DMS 273 (cell line): ENCODE results near the gene SLC25A34.

Experiments used
- DNase-seq: peaks from one replicate; lab custom pipeline; 2025; ENCODE audit not compliant: unreplicated experiment; lab: John Stamatoyannopoulos, UW

SLC25A34 gene

GRCh38 chr1:15732686-15733081, 3.4 kb upstream of the SLC25A34 start:
- no peak for DNase-seq

- DNase-seq, result peak; percentile 30
Observed at GRCh38 chr1:15733218-15733725, 2.8 kb upstream of the SLC25A34 start.

GRCh38 chr1:15733726-15734226, 2.3 kb upstream of the SLC25A34 start:
- no peak for DNase-seq

- no peak for DNase-seq
Observed at GRCh38 chr1:15734296-15734695, 1.8 kb upstream of the SLC25A34 start.

DNA sequence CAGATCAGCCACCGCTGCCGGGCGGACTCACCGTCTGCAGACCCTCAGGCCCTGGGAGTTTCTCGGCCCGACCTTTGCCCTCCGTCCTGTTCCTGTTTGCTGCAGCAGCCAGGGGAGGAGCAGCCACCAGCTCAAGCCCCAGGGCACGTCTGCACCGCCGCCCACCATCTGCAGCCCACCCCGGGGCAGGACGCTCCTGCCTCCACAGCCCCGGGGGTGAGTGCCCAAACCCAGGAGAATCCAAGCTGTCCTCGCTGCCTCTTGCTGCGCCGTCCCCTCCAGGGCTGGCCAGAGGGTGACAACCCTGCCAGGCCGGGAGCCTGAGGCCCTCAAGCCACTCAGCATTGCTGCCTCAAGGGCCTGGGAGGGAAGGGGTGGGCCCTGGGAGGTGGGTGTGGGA, 1.2 kb upstream of the SLC25A34 start:
- DNase-seq, result no peak

DNA sequence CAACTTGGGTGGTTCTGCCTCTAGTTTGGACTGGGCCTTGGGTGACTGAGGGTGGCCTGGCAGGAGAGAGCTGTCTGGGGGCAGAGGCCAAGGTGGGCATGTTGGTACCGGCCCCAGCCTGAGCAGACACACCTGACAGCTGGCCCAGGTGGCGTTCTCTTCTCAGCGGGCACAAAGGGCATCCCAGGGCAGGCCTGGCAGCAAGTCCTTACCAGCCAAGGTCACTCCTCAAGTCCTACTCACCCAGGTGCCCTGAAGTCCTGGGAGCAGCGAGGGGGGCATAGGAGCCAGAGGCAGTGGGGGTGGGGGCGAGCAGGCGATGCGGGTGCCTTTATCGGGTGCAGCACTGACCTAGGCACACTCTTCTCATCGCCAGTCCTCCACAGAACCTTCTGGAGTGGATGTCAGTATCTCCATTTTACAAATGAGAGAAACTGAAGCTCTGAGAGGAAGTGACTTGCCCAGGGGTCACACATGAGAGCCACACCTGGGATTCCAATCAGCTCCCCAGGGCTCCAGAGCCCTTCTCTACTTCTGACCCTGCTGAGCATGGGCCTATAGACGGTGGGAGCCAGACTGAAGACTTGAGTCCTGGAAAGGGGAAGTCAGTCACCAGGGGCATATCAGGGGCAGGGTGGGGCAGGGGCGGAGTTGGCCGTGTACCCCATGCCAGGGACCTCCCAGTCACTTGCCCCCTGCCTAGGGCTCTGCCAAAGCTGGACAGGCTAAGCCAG, 587 bp upstream of the SLC25A34 start:
- no peak for DNase-seq

- no peak for DNase-seq
Observed at GRCh38 chr1:15736892-15737261, 819 bp downstream of the SLC25A34 start.

GRCh38 chr1:15737324-15738319, 1.6 kb downstream of the SLC25A34 start:
- DNase-seq, result no peak

- DNase-seq, result no peak
Observed at GRCh38 chr1:15738416-15739113, 2.5 kb downstream of the SLC25A34 start.

DNA sequence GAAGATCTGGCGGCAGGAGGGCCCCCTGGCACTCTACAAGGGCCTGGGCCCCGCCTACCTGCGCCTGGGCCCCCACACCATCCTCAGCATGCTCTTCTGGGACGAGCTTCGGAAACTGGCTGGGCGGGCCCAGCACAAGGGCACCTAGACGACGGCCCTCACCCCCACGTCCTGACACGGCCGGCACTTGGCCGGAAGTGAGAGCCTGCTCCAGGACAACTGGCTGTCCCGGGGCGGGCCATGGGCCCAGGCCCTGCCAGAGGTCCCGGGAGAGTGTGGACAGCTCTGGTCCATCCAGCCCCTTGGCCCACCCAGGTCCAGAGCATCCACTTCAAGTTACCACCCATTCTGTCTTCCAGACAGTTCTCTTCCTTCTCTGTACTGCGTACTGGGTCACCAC, 3.2 kb downstream of the SLC25A34 start:
- no peak for DNase-seq

- DNase-seq, result no peak
Observed at GRCh38 chr1:15739745-15740144, 3.7 kb downstream of the SLC25A34 start.

- peak; percentile 91 for DNase-seq
Observed at GRCh38 chr1:15740924-15741850, 5.1 kb downstream of the SLC25A34 start.

GRCh38 chr1:15742339-15742801, 6.3 kb downstream of the SLC25A34 start, which contains the start of gene TMEM82:
TMEM82 (plus strand) TSS chr1:15742499; CDS start chr1:15742560, 61 bp downstream.
- DNase-seq, result no peak

GRCh38 chr1:15744122-15744679, 8.1 kb downstream of the SLC25A34 start:
- no peak for DNase-seq

DNA sequence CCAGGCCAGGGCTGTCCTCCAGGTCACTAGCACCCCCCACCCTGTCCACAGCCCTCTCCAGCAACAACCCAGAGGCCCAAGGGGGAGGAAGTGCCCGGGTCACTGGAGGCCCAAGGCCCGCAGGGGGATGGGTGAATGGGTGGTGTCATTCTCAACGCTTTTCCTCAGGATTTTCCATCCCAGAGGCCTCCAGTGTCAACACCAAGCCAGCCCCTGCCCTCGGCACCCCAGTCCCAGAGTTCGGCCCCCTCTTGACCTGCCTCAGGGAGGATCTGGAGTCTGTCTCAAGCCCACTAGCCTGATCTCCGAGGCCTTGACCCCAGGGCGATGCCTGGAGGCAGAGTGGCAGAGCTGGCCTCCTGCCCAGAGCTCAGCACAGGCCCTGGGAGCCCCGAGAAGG, 11.3 kb downstream of the SLC25A34 start:
- DNase-seq, result no peak

DNA sequence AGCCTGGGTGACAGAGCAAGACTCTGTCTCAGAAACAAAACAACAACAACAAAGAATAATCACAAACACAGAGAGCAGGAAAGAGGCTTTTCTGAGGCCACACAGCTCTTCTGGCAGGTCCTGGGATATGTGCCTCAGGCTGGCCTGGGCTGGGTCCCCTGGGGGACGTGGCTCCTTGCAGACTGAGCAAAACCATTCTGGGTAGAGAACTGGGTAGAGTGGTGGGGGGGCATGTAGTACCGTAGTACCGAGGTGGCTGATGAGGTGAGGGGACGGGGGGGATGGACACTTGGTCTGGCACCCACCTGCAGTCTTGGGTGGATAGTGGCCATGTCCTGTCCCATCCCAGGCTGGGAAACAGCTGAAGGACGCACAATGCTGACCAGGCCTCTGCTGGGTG, 12.2 kb downstream of the SLC25A34 start:
- no peak for DNase-seq

- no peak for DNase-seq
Observed at GRCh38 chr1:15748690-15749398, 12.8 kb downstream of the SLC25A34 start.

- no peak for DNase-seq
Observed at GRCh38 chr1:15749399-15750291, 13.6 kb downstream of the SLC25A34 start.
